Osteoblast (primary cell): ENCODE results near the gene SPINT1. TPM values are rescaled to one million over a fixed set of nuclear protein-coding genes. Genes with fewer than 3 reads are reported as not detected.
A peak's percentile ranks its signal among the peaks of the same experiment; 100 is the strongest.

Experiments
- DNase-seq: peaks from one replicate; pipeline ENCODE4 v3.0.0; 2011; ENCODE audit warnings: low spot score, mixed read lengths; ENCODE audit not compliant: insufficient read length; ENCODE audit errors: missing footprints
- H2AFZ ChIP-seq: 2 replicates; pipeline ENCODE4 v1.6.0; 2011; ENCODE audit warnings: mild to moderate bottlenecking, low read length
- H3K27ac ChIP-seq: 2 replicates; pipeline ENCODE4 v1.5.1; 2011; ENCODE audit warnings: mild to moderate bottlenecking, low read depth, low read length, moderate library complexity
- H3K27me3 ChIP-seq: 2 replicates; pipeline ENCODE4 v1.6.0; 2012; ENCODE audit warnings: mild to moderate bottlenecking, control low read depth, inconsistent platforms, low read length, moderate library complexity; ENCODE audit not compliant: insufficient read depth
- H3K36me3 ChIP-seq: 2 replicates; pipeline ENCODE4 v1.5.1; 2011; ENCODE audit warnings: mild to moderate bottlenecking, low read length, control low read depth, moderate library complexity; ENCODE audit not compliant: insufficient read depth
- H3K4me1 ChIP-seq: 2 replicates; pipeline ENCODE4 v1.5.1; 2011; ENCODE audit warnings: mild to moderate bottlenecking, low read length, control low read depth, moderate library complexity; ENCODE audit not compliant: insufficient read depth
- H3K4me2 ChIP-seq: 2 replicates; pipeline ENCODE4 v1.6.0; 2011; ENCODE audit warnings: mild to moderate bottlenecking, low read length; ENCODE audit not compliant: insufficient read depth
- H3K4me3 ChIP-seq: fragments of 200-600 bp; sonication (generic); 3 replicates; pipeline ENCODE4 v1.5.1; 2012; ENCODE audit warnings: mild to moderate bottlenecking, low read length, inconsistent platforms; ENCODE audit not compliant: insufficient read depth
- H3K79me2 ChIP-seq: 2 replicates; pipeline ENCODE4 v1.6.0; 2012; ENCODE audit warnings: mild to moderate bottlenecking, low read length, control low read depth, inconsistent platforms; ENCODE audit not compliant: insufficient read depth
- H3K9me3 ChIP-seq: 2 replicates; pipeline ENCODE4 v1.5.1; 2011; ENCODE audit warnings: low read depth, low read length, control low read depth
- H4K20me1 ChIP-seq: 2 replicates; pipeline ENCODE4 v1.6.0; 2012; ENCODE audit warnings: mild to moderate bottlenecking, low read length, control low read depth; ENCODE audit not compliant: insufficient read depth
- CTCF ChIP-seq: IDR thresholded peaks from 2 replicates; pipeline ENCODE4 v1.5.1; 2011; ENCODE audit warnings: mild to moderate bottlenecking, low read depth, low read length, moderate library complexity; ENCODE audit errors: extremely low read depth
- total RNA-seq: library from RNA; depleted of rRNA; stranded (reverse); fragments of >200 nt; gene quantifications from 2 replicates; pipeline ENCODE4 v1.2.3, GENCODE V29; 2012

Gene SPINT1
- total RNA-seq, 1 donor = 0.72 TPM

GRCh38 chr15:40807888-40808461 lies 35.9 kb upstream of the SPINT1 start:
- Histone ChIP-seq H4K20me1 (no peaks in the 10 kb centered on the region), H3K4me1 (peaks cover 11% of the 10 kb centered on the region), H3K4me3 (peak overlapping the region; percentile 98), H3K27me3 (no peaks in the 10 kb centered on the region), H3K4me2 (peak overlapping the region; percentile 96), H3K79me2 (peaks cover 41% of the 10 kb centered on the region), H2AFZ (peak overlapping the region; percentile 91), H3K9me3 (no peaks in the 10 kb centered on the region), H3K27ac (peak overlapping the region; percentile 7), H3K36me3 (peaks cover 7% of the 10 kb centered on the region)
- TF ChIP-seq CTCF = no peak
- no peak for DNase-seq

GRCh38 chr15:40808861-40809450 lies 34.9 kb upstream of the SPINT1 start:
- H3K4me3 ChIP-seq = no peak overlapping the region
- peak overlapping the region; percentile 96 for H3K4me2 ChIP-seq
- no peaks in the 10 kb centered on the region for H3K9me3 ChIP-seq
- H3K27me3 ChIP-seq = no peaks in the 10 kb centered on the region
- H2AFZ ChIP-seq = no peak overlapping the region
- no peak overlapping the region for H3K27ac ChIP-seq
- no peak for TF ChIP-seq CTCF
- peaks cover 31% of the 10 kb centered on the region for H3K79me2 ChIP-seq
- no peaks in the 10 kb centered on the region for H4K20me1 ChIP-seq
- DNase-seq = no peak
- peaks cover 11% of the 10 kb centered on the region for H3K4me1 ChIP-seq
- peaks cover 7% of the 10 kb centered on the region for H3K36me3 ChIP-seq

- no peak for TF ChIP-seq CTCF
Observed at GRCh38 chr15:40812721-40813425, 31.0 kb upstream of the SPINT1 start.

GRCh38 chr15:40815042-40815698 lies 28.7 kb upstream of the SPINT1 start:
- Histone ChIP-seq H3K36me3 (peaks cover 6% of the 10 kb centered on the region), H3K4me3 (no peak overlapping the region), H3K27me3 (no peaks in the 10 kb centered on the region), H3K79me2 (no peaks in the 10 kb centered on the region), H3K27ac (no peak overlapping the region), H3K4me2 (no peak overlapping the region), H2AFZ (no peak overlapping the region), H4K20me1 (no peaks in the 10 kb centered on the region), H3K9me3 (no peaks in the 10 kb centered on the region), H3K4me1 (no peaks in the 10 kb centered on the region)
- DNase-seq = no peak
- TF ChIP-seq CTCF = no peak

More at GRCh38 chr15:40812721-40813425, 31.0 kb upstream of the SPINT1 start:
- H3K4me3 ChIP-seq = no peak overlapping the region
- no peak overlapping the region for H2AFZ ChIP-seq
- H3K27me3 ChIP-seq = no peaks in the 10 kb centered on the region
- H4K20me1 ChIP-seq = no peaks in the 10 kb centered on the region
- peak; percentile 18 for DNase-seq
- H3K36me3 ChIP-seq = peaks cover 10% of the 10 kb centered on the region
- no peak overlapping the region for H3K27ac ChIP-seq
- H3K4me1 ChIP-seq = peaks cover 6% of the 10 kb centered on the region
- H3K9me3 ChIP-seq = no peaks in the 10 kb centered on the region
- H3K79me2 ChIP-seq = peaks cover 6% of the 10 kb centered on the region
- no peak overlapping the region for H3K4me2 ChIP-seq
